ENCODE measurements around the gene ENTHD1. TPM values are rescaled to one million over a fixed set of nuclear protein-coding genes. Genes with fewer than 3 reads are reported as not detected.

The ENTHD1 gene
- total RNA-seq, 1 donor from 2014 or later = not detected

- H3K4me1 Mint-ChIP-seq (ENCODE audit: low read depth) = no peaks in the 10 kb centered on the region
- H3K36me3 Mint-ChIP-seq (ENCODE audit: low read depth) = peaks cover 2% of the 10 kb centered on the region
- no peak for DNase-seq (ENCODE audit: low spot score)
- peaks cover 9% of the 10 kb centered on the region for H3K27me3 Mint-ChIP-seq (ENCODE audit: low read depth)
- H3K9me3 Mint-ChIP-seq (ENCODE audit: low read depth) = peaks cover 12% of the 10 kb centered on the region
- no peak for TF ChIP-seq CTCF (IDR thresholded peaks at IDR 0.05)
- no peak overlapping the region for H3K27ac Mint-ChIP-seq (ENCODE audit: unreplicated experiment)
- no peak overlapping the region for H3K4me3 Mint-ChIP-seq (ENCODE audit: unreplicated experiment)
These were observed 103.8 kb downstream of the ENTHD1 start for GRCh38 chr22:39789788-39790187.

GRCh38 chr22:39785232-39785631, 108.3 kb downstream of the ENTHD1 start:
- no peak overlapping the region for H3K4me3 Mint-ChIP-seq (ENCODE audit: unreplicated experiment)
- no peak for DNase-seq (ENCODE audit: low spot score)
- H3K27ac Mint-ChIP-seq (ENCODE audit: unreplicated experiment) = no peak overlapping the region
- H3K36me3 Mint-ChIP-seq (ENCODE audit: low read depth) = no peaks in the 10 kb centered on the region
- H3K27me3 Mint-ChIP-seq (ENCODE audit: low read depth) = peaks cover 22% of the 10 kb centered on the region
- H3K4me1 Mint-ChIP-seq (ENCODE audit: low read depth) = no peaks in the 10 kb centered on the region
- no peaks in the 10 kb centered on the region for H3K9me3 Mint-ChIP-seq (ENCODE audit: low read depth)
- no peak for TF ChIP-seq CTCF (IDR thresholded peaks at IDR 0.05)

- Mint-ChIP-seq H3K36me3 (ENCODE audit: low read depth) (no peaks in the 10 kb centered on the region), H3K27ac (ENCODE audit: unreplicated experiment) (no peak overlapping the region), H3K27me3 (ENCODE audit: low read depth) (peaks cover 47% of the 10 kb centered on the region), H3K4me3 (ENCODE audit: unreplicated experiment) (no peak overlapping the region), H3K9me3 (ENCODE audit: low read depth) (no peaks in the 10 kb centered on the region), H3K4me1 (ENCODE audit: low read depth) (peaks cover 8% of the 10 kb centered on the region)
- DNase-seq (ENCODE audit: low spot score) = no peak
- no peak for TF ChIP-seq CTCF (IDR thresholded peaks at IDR 0.05)
These were observed 115.7 kb downstream of the ENTHD1 start for GRCh38 chr22:39777716-39778454.

- Mint-ChIP-seq H3K27ac (ENCODE audit: unreplicated experiment) (no peak overlapping the region), H3K4me1 (ENCODE audit: low read depth) (peaks cover 8% of the 10 kb centered on the region), H3K4me3 (ENCODE audit: unreplicated experiment) (no peak overlapping the region), H3K27me3 (ENCODE audit: low read depth) (peaks cover 37% of the 10 kb centered on the region), H3K9me3 (ENCODE audit: low read depth) (peaks cover 3% of the 10 kb centered on the region), H3K36me3 (ENCODE audit: low read depth) (peaks cover 2% of the 10 kb centered on the region)
- no peak for TF ChIP-seq CTCF (IDR thresholded peaks at IDR 0.05)
- no peak for DNase-seq (ENCODE audit: low spot score)
These were observed 117.1 kb downstream of the ENTHD1 start for GRCh38 chr22:39776295-39777009.

- Mint-ChIP-seq H3K4me1 (ENCODE audit: low read depth) (peaks cover 8% of the 10 kb centered on the region), H3K36me3 (ENCODE audit: low read depth) (peaks cover 6% of the 10 kb centered on the region), H3K27ac (ENCODE audit: unreplicated experiment) (no peak overlapping the region), H3K9me3 (ENCODE audit: low read depth) (peaks cover 7% of the 10 kb centered on the region), H3K4me3 (ENCODE audit: unreplicated experiment) (no peak overlapping the region), H3K27me3 (ENCODE audit: low read depth) (peaks cover 43% of the 10 kb centered on the region)
- no peak for TF ChIP-seq CTCF (IDR thresholded peaks at IDR 0.05)
- no peak for DNase-seq (ENCODE audit: low spot score)
These were observed 119.5 kb downstream of the ENTHD1 start for GRCh38 chr22:39773976-39774539.
